Measurements from ENCODE around the gene GNAQ.

- no peak for TF ChIP-seq EZH2 (IDR thresholded peaks at IDR 0.05; ENCODE audit: borderline replicate concordance, low read depth, low read length, severe bottlenecking)
- TF ChIP-seq, protein P1, sequence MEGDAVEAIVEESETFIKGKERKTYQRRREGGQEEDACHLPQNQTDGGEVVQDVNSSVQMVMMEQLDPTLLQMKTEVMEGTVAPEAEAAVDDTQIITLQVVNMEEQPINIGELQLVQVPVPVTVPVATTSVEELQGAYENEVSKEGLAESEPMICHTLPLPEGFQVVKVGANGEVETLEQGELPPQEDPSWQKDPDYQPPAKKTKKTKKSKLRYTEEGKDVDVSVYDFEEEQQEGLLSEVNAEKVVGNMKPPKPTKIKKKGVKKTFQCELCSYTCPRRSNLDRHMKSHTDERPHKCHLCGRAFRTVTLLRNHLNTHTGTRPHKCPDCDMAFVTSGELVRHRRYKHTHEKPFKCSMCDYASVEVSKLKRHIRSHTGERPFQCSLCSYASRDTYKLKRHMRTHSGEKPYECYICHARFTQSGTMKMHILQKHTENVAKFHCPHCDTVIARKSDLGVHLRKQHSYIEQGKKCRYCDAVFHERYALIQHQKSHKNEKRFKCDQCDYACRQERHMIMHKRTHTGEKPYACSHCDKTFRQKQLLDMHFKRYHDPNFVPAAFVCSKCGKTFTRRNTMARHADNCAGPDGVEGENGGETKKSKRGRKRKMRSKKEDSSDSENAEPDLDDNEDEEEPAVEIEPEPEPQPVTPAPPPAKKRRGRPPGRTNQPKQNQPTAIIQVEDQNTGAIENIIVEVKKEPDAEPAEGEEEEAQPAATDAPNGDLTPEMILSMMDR (IDR thresholded peaks at IDR 0.05; ENCODE audit: borderline replicate concordance, extremely low read depth, low read length, poor library complexity, severe bottlenecking), result no peak
Measured at GRCh38 chr9:78021697-78022096, 9.9 kb downstream of the GNAQ start.

Measured in DND-41 (cell line).